Adrenal gland (tissue), 5 donors: Measurements from ENCODE around the gene SLC24A3.

Source experiments
- POLR2A ChIP-seq, 2 donors: fragments of 450-650 bp; IDR thresholded peaks; one replicate each; pipeline ENCODE4 v1.6.1; 2017; ENCODE audit warnings: antibody characterized with exemption in 2 of 2, mild to moderate bottlenecking in 2 of 2, moderate library complexity in 1 of 2
- TF ChIP-seq, protein P1 (sequence below), 6 experiments: fragments of 450-650 bp in 4 of 6; fragments of 200-600 bp in 2 of 6; sonication (generic) in 1 of 6; IDR thresholded peaks; 1 replicate in 5 of 6; 2 replicates in 1 of 6; pipeline versions ENCODE4 v1.5.1 to v1.8.0; 2016 to 2021; ENCODE audit warnings: antibody characterized with exemption in 6 of 6, mild to moderate bottlenecking in 2 of 6, moderate library complexity in 1 of 6
- donor health status: DM: no; HTN: no; CAD: no.

- TF ChIP-seq, protein P1, sequence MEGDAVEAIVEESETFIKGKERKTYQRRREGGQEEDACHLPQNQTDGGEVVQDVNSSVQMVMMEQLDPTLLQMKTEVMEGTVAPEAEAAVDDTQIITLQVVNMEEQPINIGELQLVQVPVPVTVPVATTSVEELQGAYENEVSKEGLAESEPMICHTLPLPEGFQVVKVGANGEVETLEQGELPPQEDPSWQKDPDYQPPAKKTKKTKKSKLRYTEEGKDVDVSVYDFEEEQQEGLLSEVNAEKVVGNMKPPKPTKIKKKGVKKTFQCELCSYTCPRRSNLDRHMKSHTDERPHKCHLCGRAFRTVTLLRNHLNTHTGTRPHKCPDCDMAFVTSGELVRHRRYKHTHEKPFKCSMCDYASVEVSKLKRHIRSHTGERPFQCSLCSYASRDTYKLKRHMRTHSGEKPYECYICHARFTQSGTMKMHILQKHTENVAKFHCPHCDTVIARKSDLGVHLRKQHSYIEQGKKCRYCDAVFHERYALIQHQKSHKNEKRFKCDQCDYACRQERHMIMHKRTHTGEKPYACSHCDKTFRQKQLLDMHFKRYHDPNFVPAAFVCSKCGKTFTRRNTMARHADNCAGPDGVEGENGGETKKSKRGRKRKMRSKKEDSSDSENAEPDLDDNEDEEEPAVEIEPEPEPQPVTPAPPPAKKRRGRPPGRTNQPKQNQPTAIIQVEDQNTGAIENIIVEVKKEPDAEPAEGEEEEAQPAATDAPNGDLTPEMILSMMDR (IDR thresholded peaks at IDR 0.05), result no peak
- TF ChIP-seq POLR2A (IDR thresholded peaks at IDR 0.05), result no peak
These were observed 184.1 kb downstream of the SLC24A3 start for GRCh38 chr20:19396460-19397081.
